ENCODE measurements around the gene CALCOCO1. TPM values are rescaled to one million over a fixed set of nuclear protein-coding genes. Genes with fewer than 3 reads are reported as not detected.
"Not testable (repeated sequence)": the region's sequence is repeated elsewhere in the genome, so short reads cannot be mapped to it uniquely, and the experiment has no call there.

CALCOCO1 gene
- total RNA-seq, 2 experiments from 2014 or later: 83.6 to 91.1 TPM

DNA sequence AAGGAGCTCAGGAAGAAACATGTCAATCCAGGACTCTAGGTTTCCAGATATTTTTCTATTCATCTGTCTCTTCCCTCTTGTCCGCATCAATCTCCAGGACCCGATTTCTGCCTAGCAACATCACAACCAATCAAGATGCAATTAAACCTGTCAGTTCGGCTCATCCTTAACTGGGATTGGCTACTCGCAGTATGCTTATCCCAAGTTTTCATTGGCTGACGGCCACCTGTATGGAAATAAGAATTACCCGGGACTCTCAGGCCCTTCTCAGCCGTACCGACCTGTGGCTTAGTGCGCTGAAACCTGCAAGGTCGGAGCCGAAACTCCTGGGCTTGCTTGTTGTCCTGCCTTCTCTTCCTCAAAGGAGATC lies 31.0 kb downstream of the CALCOCO1 start:
- H3K27ac Mint-ChIP-seq: no peak overlapping the region
- ATAC-seq (ENCODE audit: low read depth): no peak

DNA sequence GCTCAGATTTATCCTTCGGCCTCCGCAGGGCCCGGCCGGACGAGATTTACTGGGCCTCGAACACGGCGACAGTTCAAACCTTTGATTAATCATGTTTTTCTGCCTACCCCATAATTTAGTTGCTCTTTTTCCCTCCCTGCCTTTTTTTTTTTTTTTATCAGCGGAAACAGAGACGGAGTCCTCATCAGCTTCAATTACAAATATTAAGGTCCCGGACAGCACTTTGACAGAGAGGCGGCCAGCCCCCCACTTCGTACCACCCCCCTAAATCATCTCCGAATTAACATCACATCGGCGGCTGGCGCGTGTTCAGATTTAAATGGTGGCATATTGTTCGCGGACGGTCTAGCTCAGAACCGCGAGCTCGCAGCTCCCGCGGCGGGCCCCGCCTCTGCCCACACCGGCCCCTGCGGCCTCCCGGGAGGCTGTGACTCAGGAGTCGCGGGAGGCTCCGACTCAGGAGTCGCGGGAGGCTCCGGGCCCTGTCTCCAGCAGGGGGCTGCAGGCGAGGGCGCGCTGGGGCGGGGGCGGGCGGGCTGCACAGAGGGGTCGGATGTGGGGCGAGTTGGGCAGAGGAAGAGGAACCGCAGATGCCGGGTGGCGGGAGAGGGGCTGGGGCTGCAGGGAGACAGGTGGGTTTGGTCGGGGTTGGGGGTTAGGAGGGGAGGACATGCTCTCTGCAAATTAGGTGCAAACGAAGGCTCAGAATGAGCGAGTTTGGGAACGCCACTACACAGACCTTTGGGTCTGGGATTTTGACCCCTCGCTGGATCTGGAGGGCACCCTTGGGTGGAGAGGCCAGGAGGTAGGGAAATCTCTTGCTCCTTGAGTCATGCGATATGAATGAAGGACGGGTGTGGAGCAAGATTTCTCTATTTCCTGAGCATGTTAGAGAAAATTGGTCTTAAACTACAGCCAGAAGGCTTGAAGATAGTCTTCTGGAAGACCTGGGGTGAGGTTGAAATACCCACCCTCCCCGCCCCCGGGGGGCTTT lies 31.8 kb downstream of the CALCOCO1 start:
- Mint-ChIP-seq H3K4me3 (peak overlapping the region; percentile 76), H3K36me3 (no peaks in the 10 kb centered on the region), H3K27me3 (peaks cover 76% of the 10 kb centered on the region), H3K27ac (no peak overlapping the region), H3K4me1 (peaks cover 23% of the 10 kb centered on the region), H3K9me3 (no peaks in the 10 kb centered on the region)
- POLR2A ChIA-PET: interaction anchor here (0.5 to 1.6 kb wide), 2 partner anchors 12 to 25 kb away, joined by 3 read pairs; no protein-coding TSS in a partner anchor
- DNase-seq: peak; percentile 39
- peak; percentile 62 for ATAC-seq (ENCODE audit: low read depth)

More for the DNA sequence above, 31.0 kb downstream of the CALCOCO1 start:
- Mint-ChIP-seq H3K9me3 (no peaks in the 10 kb centered on the region), H3K4me3 (no peak overlapping the region), H3K27me3 (peaks cover 82% of the 10 kb centered on the region), H3K4me1 (peaks cover 23% of the 10 kb centered on the region), H3K36me3 (no peaks in the 10 kb centered on the region)
- no peak for DNase-seq
- POLR2A ChIA-PET: no interaction called here

GRCh38 chr12:53694756-53695151 lies 32.5 kb downstream of the CALCOCO1 start:
- DNase-seq: no peak
- Mint-ChIP-seq H3K4me1 (peaks cover 23% of the 10 kb centered on the region), H3K27ac (no peak overlapping the region), H3K27me3 (peaks cover 74% of the 10 kb centered on the region), H3K9me3 (no peaks in the 10 kb centered on the region), H3K36me3 (no peaks in the 10 kb centered on the region), H3K4me3 (peak overlapping the region; percentile 76)
- POLR2A ChIA-PET: interaction anchor here (0.5 to 1.6 kb wide), 2 partner anchors 13 to 24 kb away, joined by 3 read pairs; no protein-coding TSS in a partner anchor
- ATAC-seq (ENCODE audit: low read depth): no peak

DNA sequence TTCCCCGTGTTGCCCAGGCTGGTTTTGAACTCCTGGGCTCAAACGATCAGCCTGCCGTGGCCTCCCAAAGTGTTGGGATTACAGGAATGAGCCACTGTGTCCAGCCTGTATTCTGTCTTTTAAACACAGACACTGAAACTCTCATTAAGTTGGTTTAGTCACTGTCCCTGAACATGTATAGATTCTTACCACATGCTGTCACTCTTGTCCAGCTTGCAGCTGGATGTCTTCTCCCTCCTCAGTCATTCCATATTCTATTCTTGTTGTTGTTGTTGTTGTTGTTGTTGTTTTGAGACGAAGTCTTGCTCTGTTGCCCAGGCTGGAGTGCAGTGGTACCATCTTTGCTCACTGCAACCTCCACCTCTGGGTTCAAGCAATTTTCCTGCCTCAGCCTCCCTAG lies 39.1 kb downstream of the CALCOCO1 start:
- no peaks in the 10 kb centered on the region for H3K36me3 Mint-ChIP-seq
- H3K4me1 Mint-ChIP-seq: no peaks in the 10 kb centered on the region
- H3K4me3 Mint-ChIP-seq: no peak overlapping the region
- no peak overlapping the region for H3K27ac Mint-ChIP-seq
- H3K27me3 Mint-ChIP-seq: peaks cover 31% of the 10 kb centered on the region
- ATAC-seq (ENCODE audit: low read depth) (no peak), DNase-seq (no peak)
- no peaks in the 10 kb centered on the region for H3K9me3 Mint-ChIP-seq
- POLR2A ChIA-PET: no interaction called here

GRCh38 chr12:53686436-53686835 lies 40.8 kb downstream of the CALCOCO1 start:
- H3K36me3 Mint-ChIP-seq: no peaks in the 10 kb centered on the region
- ATAC-seq (ENCODE audit: low read depth) (no peak), DNase-seq (no peak)
- POLR2A ChIA-PET: no interaction called here
- H3K9me3 Mint-ChIP-seq: no peaks in the 10 kb centered on the region
- H3K4me1 Mint-ChIP-seq: no peaks in the 10 kb centered on the region
- peaks cover 28% of the 10 kb centered on the region for H3K27me3 Mint-ChIP-seq
- H3K27ac Mint-ChIP-seq: no peak overlapping the region
- H3K4me3 Mint-ChIP-seq: no peak overlapping the region

GRCh38 chr12:53684654-53685220 lies 42.5 kb downstream of the CALCOCO1 start:
- Mint-ChIP-seq H3K9me3 (no peaks in the 10 kb centered on the region), H3K4me3 (no peak overlapping the region), H3K27me3 (peaks cover 24% of the 10 kb centered on the region), H3K4me1 (no peaks in the 10 kb centered on the region), H3K36me3 (no peaks in the 10 kb centered on the region), H3K27ac (no peak overlapping the region)
- POLR2A ChIA-PET: no interaction called here
- ATAC-seq (ENCODE audit: low read depth): no peak
- DNase-seq: no peak

- Mint-ChIP-seq H3K36me3 (no peaks in the 10 kb centered on the region), H3K4me1 (no peaks in the 10 kb centered on the region), H3K27me3 (peaks cover 29% of the 10 kb centered on the region), H3K4me3 (no peak overlapping the region), H3K9me3 (no peaks in the 10 kb centered on the region), H3K27ac (no peak overlapping the region)
- no peak for ATAC-seq (ENCODE audit: low read depth)
- DNase-seq: no peak
- POLR2A ChIA-PET: no interaction called here
Measured at GRCh38 chr12:53683983-53684382, 43.3 kb downstream of the CALCOCO1 start.

GRCh38 chr12:53683494-53683893 lies 43.8 kb downstream of the CALCOCO1 start:
- ATAC-seq (ENCODE audit: low read depth) (no peak), DNase-seq (no peak)
- peaks cover 32% of the 10 kb centered on the region for H3K27me3 Mint-ChIP-seq
- no peaks in the 10 kb centered on the region for H3K4me1 Mint-ChIP-seq
- no peak overlapping the region for H3K4me3 Mint-ChIP-seq
- H3K36me3 Mint-ChIP-seq: no peaks in the 10 kb centered on the region
- no peak overlapping the region for H3K27ac Mint-ChIP-seq
- POLR2A ChIA-PET: no interaction called here
- H3K9me3 Mint-ChIP-seq: no peaks in the 10 kb centered on the region

- H3K36me3 Mint-ChIP-seq; DNase-seq; H3K4me3 Mint-ChIP-seq; H3K27ac Mint-ChIP-seq; H3K9me3 Mint-ChIP-seq; H3K4me1 Mint-ChIP-seq; POLR2A ChIA-PET; ATAC-seq (ENCODE audit: low read depth): not testable (repeated sequence)
- peaks cover 37% of the 10 kb centered on the region for H3K27me3 Mint-ChIP-seq
Measured at GRCh38 chr12:53680061-53680460, 47.2 kb downstream of the CALCOCO1 start.

- Mint-ChIP-seq H3K9me3 (no peaks in the 10 kb centered on the region), H3K4me3 (peak overlapping the region; percentile 35), H3K4me1 (peaks cover 17% of the 10 kb centered on the region), H3K36me3 (peaks cover 9% of the 10 kb centered on the region), H3K27ac (no peak overlapping the region), H3K27me3 (peaks cover 31% of the 10 kb centered on the region)
- no peak for ATAC-seq (ENCODE audit: low read depth)
- no peak for DNase-seq
- POLR2A ChIA-PET: interaction anchor here (0.6 to 1.0 kb wide), 2 partner anchors 51 to 100 kb away, joined by 3 read pairs; no protein-coding TSS in a partner anchor
Measured at GRCh38 chr12:53677800-53678148, 49.5 kb downstream of the CALCOCO1 start.

GRCh38 chr12:53677016-53677799 lies 50.0 kb downstream of the CALCOCO1 start:
- Mint-ChIP-seq H3K27me3 (peaks cover 31% of the 10 kb centered on the region), H3K27ac (no peak overlapping the region), H3K4me3 (peak overlapping the region; percentile 90), H3K36me3 (peaks cover 14% of the 10 kb centered on the region), H3K9me3 (no peaks in the 10 kb centered on the region), H3K4me1 (peaks cover 17% of the 10 kb centered on the region)
- DNase-seq (no peak), ATAC-seq (ENCODE audit: low read depth) (no peak)
- POLR2A ChIA-PET: interaction anchor here (0.6 kb wide), 1 partner anchor 100 kb away, joined by 3 read pairs; no protein-coding TSS in a partner anchor

DNA sequence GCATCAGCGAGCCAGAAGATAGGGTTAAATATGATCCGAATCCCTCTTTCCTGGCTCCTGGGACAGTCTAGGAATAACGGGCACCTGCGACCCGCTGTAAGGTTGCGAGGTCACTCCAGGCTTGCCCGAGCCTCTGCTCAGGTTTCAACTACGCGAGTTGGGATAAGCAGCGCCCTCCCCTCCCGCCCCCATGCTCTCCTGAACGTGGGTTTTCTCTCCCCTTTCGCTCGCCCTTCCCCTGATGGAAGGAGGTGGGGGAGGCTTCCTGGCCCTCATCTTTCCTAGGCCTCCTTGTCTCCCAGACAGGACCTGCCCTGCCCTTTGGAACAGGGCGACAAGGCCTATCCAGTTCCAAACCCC lies 50.6 kb downstream of the CALCOCO1 start:
- Mint-ChIP-seq H3K4me1 (peaks cover 18% of the 10 kb centered on the region), H3K27ac (no peak overlapping the region), H3K4me3 (peak overlapping the region; percentile 90), H3K9me3 (no peaks in the 10 kb centered on the region), H3K27me3 (peaks cover 28% of the 10 kb centered on the region), H3K36me3 (peaks cover 15% of the 10 kb centered on the region)
- POLR2A ChIA-PET: interaction anchor here (1.4 to 1.6 kb wide), 3 partner anchors 53 to 134 kb away, joined by 6 to 12 read pairs (median 9); no protein-coding TSS in a partner anchor
- no peak for ATAC-seq (ENCODE audit: low read depth)
- peak; percentile 48 for DNase-seq
